Prostate gland (tissue), 2 donors: ENCODE data around the gene PNMT.

Experiments
- CTCF ChIP-seq, 4 experiments: fragments of 200-600 bp in 2 of 4; fragments of 450-650 bp in 2 of 4; sonication (generic) in 2 of 4; IDR thresholded peaks; 1 replicate in 3 of 4; 2 replicates in 1 of 4; pipeline ENCODE4 v1.5.1; 2016 to 2019; ENCODE audit warnings: antibody characterized with exemption in 4 of 4, mild to moderate bottlenecking in 2 of 4, moderate library complexity in 2 of 4
- POLR2A ChIP-seq: fragments of 450-650 bp; IDR thresholded peaks from one replicate; pipeline ENCODE4 v1.6.1; 2016; ENCODE audit warnings: antibody characterized with exemption, mild to moderate bottlenecking
- POLR2AphosphoS5 ChIP-seq: sonication (generic); formaldehyde crosslinking; IDR thresholded peaks from one replicate; pipeline ENCODE4 v1.6.1; 2017; ENCODE audit warnings: antibody characterized with exemption

- TF ChIP-seq CTCF (IDR thresholded peaks at IDR 0.05): no peak
- no peak for TF ChIP-seq POLR2AphosphoS5
- no peak for TF ChIP-seq POLR2A
These were observed 3.4 kb upstream of the PNMT start, which contains the start of gene TCAP for GRCh38 chr17:39664581-39665561.
